ENCODE results near the gene ERAL1.

ERAL1 gene

GRCh38 chr17:28849281-28849680, 5.5 kb upstream of the ERAL1 start:
- no peak for DNase-seq (ENCODE audit: low read depth)
- H3K4me3 ChIP-seq (replicated peaks; ENCODE audit: low read depth, low read length), result no peak overlapping the region
- TF ChIP-seq CTCF (IDR thresholded peaks at IDR 0.05; ENCODE audit: low read length, missing control alignments), result no peak

GRCh38 chr17:28853295-28853694, 1.5 kb upstream of the ERAL1 start:
- no peak for DNase-seq (ENCODE audit: low read depth)
- TF ChIP-seq CTCF (IDR thresholded peaks at IDR 0.05; ENCODE audit: low read length, missing control alignments), result no peak
- no peak overlapping the region for H3K4me3 ChIP-seq (replicated peaks; ENCODE audit: low read depth, low read length)

GRCh38 chr17:28855336-28855679, 492 bp downstream of the ERAL1 start:
- DNase-seq (ENCODE audit: low read depth), result no peak
- TF ChIP-seq CTCF (IDR thresholded peaks at IDR 0.05; ENCODE audit: low read length, missing control alignments), result no peak
- H3K4me3 ChIP-seq (replicated peaks; ENCODE audit: low read depth, low read length), result peak overlapping the region; percentile 96

- DNase-seq (ENCODE audit: low read depth), result no peak
- no peak for TF ChIP-seq CTCF (IDR thresholded peaks at IDR 0.05; ENCODE audit: low read length, missing control alignments)
- no peak overlapping the region for H3K4me3 ChIP-seq (replicated peaks; ENCODE audit: low read depth, low read length)
Measured at GRCh38 chr17:28856028-28856574, 1.3 kb downstream of the ERAL1 start.

- no peak for DNase-seq (ENCODE audit: low read depth)
- no peak overlapping the region for H3K4me3 ChIP-seq (replicated peaks; ENCODE audit: low read depth, low read length)
- no peak for TF ChIP-seq CTCF (IDR thresholded peaks at IDR 0.05; ENCODE audit: low read length, missing control alignments)
Measured at GRCh38 chr17:28857905-28858800, 3.3 kb downstream of the ERAL1 start.

GRCh38 chr17:28858801-28859355, 4.1 kb downstream of the ERAL1 start:
- no peak overlapping the region for H3K4me3 ChIP-seq (replicated peaks; ENCODE audit: low read depth, low read length)
- no peak for TF ChIP-seq CTCF (IDR thresholded peaks at IDR 0.05; ENCODE audit: low read length, missing control alignments)
- no peak for DNase-seq (ENCODE audit: low read depth)

Measured in fibroblast of pulmonary artery (primary cell).